ENCODE measurements around the gene AKAP5. TPM values are rescaled to one million over a fixed set of nuclear protein-coding genes. Genes with fewer than 3 reads are reported as not detected.

AKAP5 gene
- total and polyA plus RNA-seq, 8 donors: 0.04 to 0.37 (median 0.16) TPM

GRCh38 chr14:64450255-64450654 is 15.0 kb upstream of the AKAP5 start:
- Histone ChIP-seq H3K36me3 (peaks cover 0 to 41% (median 2%) of the 10 kb centered on the region in 3 donors), H3K9me3 (no peaks in the 10 kb centered on the region), H3K4me3 (no peak overlapping the region), H3K27ac (no peak overlapping the region), H3K27me3 (no peaks in the 10 kb centered on the region), H3K4me1 (no peaks in the 10 kb centered on the region)
- no peak for DNase-seq
- 91 to 98% methylated on average over 2 of the region's 2 CpGs for WGBS, 2 donors
- ATAC-seq: no peak
- TF ChIP-seq CTCF (IDR thresholded peaks at IDR 0.05): no peak
- no peak for FAIRE-seq
- intact Hi-C loops (cut with DNase I): no loop called here

- intact Hi-C loops (cut with DNase I): no loop called here
These were observed 10.6 kb upstream of the AKAP5 start for GRCh38 chr14:64454671-64455070.

GRCh38 chr14:64459405-64460136 is 5.7 kb upstream of the AKAP5 start:
- H3K27ac ChIP-seq: no peak overlapping the region
- TF ChIP-seq CTCF (IDR thresholded peaks at IDR 0.05): no peak
- no peak overlapping the region for H3K4me3 ChIP-seq
- H3K4me1 ChIP-seq: peaks cover 0 to 3% (median 3%) of the 10 kb centered on the region in 3 donors
- no peak for DNase-seq
- peaks cover 0 to 22% (median 0%) of the 10 kb centered on the region in 3 donors for H3K36me3 ChIP-seq
- ATAC-seq: no peak
- no peak for FAIRE-seq
- WGBS, 2 donors: 76 to 82% methylated on average over 4 of the region's 4 CpGs
- intact Hi-C loops (cut with DNase I): no loop called here
- H3K27me3 ChIP-seq: no peaks in the 10 kb centered on the region
- H3K9me3 ChIP-seq: no peaks in the 10 kb centered on the region

More at GRCh38 chr14:64454671-64455070, 10.6 kb upstream of the AKAP5 start:
- H3K36me3 ChIP-seq: peaks cover 0 to 38% (median under 1%) of the 10 kb centered on the region in 3 donors
- no peaks in the 10 kb centered on the region for H3K9me3 ChIP-seq
- FAIRE-seq: no peak
- TF ChIP-seq CTCF (IDR thresholded peaks at IDR 0.05): no peak
- H3K27ac ChIP-seq: no peak overlapping the region
- 95 to 97% methylated on average over 10 of the region's 10 CpGs for WGBS, 2 donors
- no peaks in the 10 kb centered on the region for H3K4me1 ChIP-seq
- no peak for DNase-seq
- no peak overlapping the region for H3K4me3 ChIP-seq
- H3K27me3 ChIP-seq: no peaks in the 10 kb centered on the region
- ATAC-seq: no peak

- ATAC-seq (no peak), DNase-seq (no peak), FAIRE-seq (no peak)
- intact Hi-C loops (cut with DNase I): no loop called here
- Histone ChIP-seq H3K36me3 (peaks cover 0 to 7% (median 0%) of the 10 kb centered on the region in 3 donors), H3K27ac (no peak overlapping the region), H3K4me1 (peaks cover 3 to 8% (median 4%) of the 10 kb centered on the region in 3 donors), H3K4me3 (no peak overlapping the region), H3K9me3 (no peaks in the 10 kb centered on the region), H3K27me3 (no peaks in the 10 kb centered on the region)
- no peak for TF ChIP-seq CTCF (IDR thresholded peaks at IDR 0.05)
- WGBS, 2 donors: 92 to 100% methylated on average over 3 of the region's 3 CpGs
These were observed 4.1 kb upstream of the AKAP5 start for GRCh38 chr14:64461221-64461620.

- no peak for FAIRE-seq
- Histone ChIP-seq H3K36me3 (peaks cover 0 to 4% (median 0%) of the 10 kb centered on the region in 3 donors), H3K27me3 (no peaks in the 10 kb centered on the region), H3K4me3 (no peak overlapping the region), H3K27ac (no peak overlapping the region), H3K4me1 (peaks cover 4 to 10% (median 6%) of the 10 kb centered on the region in 3 donors), H3K9me3 (no peaks in the 10 kb centered on the region)
- no peak for DNase-seq
- ATAC-seq: no peak
- intact Hi-C loops (cut with DNase I): no loop called here
- WGBS, 2 donors: 93 to 96% methylated on average over 2 of the region's 2 CpGs
- no peak for TF ChIP-seq CTCF (IDR thresholded peaks at IDR 0.05)
These were observed 2.1 kb upstream of the AKAP5 start for GRCh38 chr14:64463195-64463594.

Measured in pancreas (tissue), 10 donors.